ENCODE data around the gene CR1.

The CR1 gene

GRCh38 chr1:207649210-207649753 is 153.3 kb downstream of the CR1 start:
- DNase-seq (ENCODE audit: low read depth): no peak
- TF ChIP-seq CTCF (IDR thresholded peaks at IDR 0.05; ENCODE audit: low read depth, low read length, missing control alignments): no peak
- no peak overlapping the region for H3K4me3 ChIP-seq (ENCODE audit: low read depth, low read length)

- DNase-seq (ENCODE audit: low read depth): no peak
- TF ChIP-seq CTCF (IDR thresholded peaks at IDR 0.05; ENCODE audit: low read depth, low read length, missing control alignments): no peak
- H3K4me3 ChIP-seq (ENCODE audit: low read depth, low read length): no peak overlapping the region
These were observed 154.1 kb downstream of the CR1 start for GRCh38 chr1:207649865-207650580.

GRCh38 chr1:207651583-207651982 is 155.6 kb downstream of the CR1 start:
- no peak for TF ChIP-seq CTCF (IDR thresholded peaks at IDR 0.05; ENCODE audit: low read depth, low read length, missing control alignments)
- no peak for DNase-seq (ENCODE audit: low read depth)

GRCh38 chr1:207654320-207654719 is 158.4 kb downstream of the CR1 start:
- no peak for DNase-seq (ENCODE audit: low read depth)
- no peak overlapping the region for H3K4me3 ChIP-seq (ENCODE audit: low read depth, low read length)
- TF ChIP-seq CTCF (IDR thresholded peaks at IDR 0.05; ENCODE audit: low read depth, low read length, missing control alignments): no peak

More at GRCh38 chr1:207651583-207651982, 155.6 kb downstream of the CR1 start:
- no peak overlapping the region for H3K4me3 ChIP-seq (ENCODE audit: low read depth, low read length)

GRCh38 chr1:207658408-207658807 is 162.5 kb downstream of the CR1 start:
- DNase-seq (ENCODE audit: low read depth): no peak
- no peak overlapping the region for H3K4me3 ChIP-seq (ENCODE audit: low read depth, low read length)
- no peak for TF ChIP-seq CTCF (IDR thresholded peaks at IDR 0.05; ENCODE audit: low read depth, low read length, missing control alignments)

GRCh38 chr1:207658904-207659485 is 163.0 kb downstream of the CR1 start:
- TF ChIP-seq CTCF (IDR thresholded peaks at IDR 0.05; ENCODE audit: low read depth, low read length, missing control alignments): no peak
- DNase-seq (ENCODE audit: low read depth): no peak

More at GRCh38 chr1:207658904-207659485, 163.0 kb downstream of the CR1 start:
- no peak overlapping the region for H3K4me3 ChIP-seq (ENCODE audit: low read depth, low read length)
